Lung (tissue), 12 donors: ENCODE results near the gene FOXP1. TPM values are rescaled to one million over a fixed set of nuclear protein-coding genes. Genes with fewer than 3 reads are reported as not detected.
"Not testable (repeated sequence)": the region's sequence is repeated elsewhere in the genome, so short reads cannot be mapped to it uniquely, and the experiment has no call there.

Experiments
- ATAC-seq: fragments of 200-7000 bp; cut with Tn5 transposase; one replicate; pipeline ENCODE4 v1.9.1; 2020; ENCODE audit warnings: moderate number of reproducible peaks; ENCODE audit not compliant: insufficient read depth, low FRiP score
- DNase-seq, 3 donors: peaks; one replicate each; pipeline ENCODE4 v3.0.0-alpha.2; 2013 to 2017
- H3K27ac ChIP-seq, 2 donors: one replicate each; pipeline ENCODE4 v1.5.1; 2013; ENCODE audit warnings: mild to moderate bottlenecking in 2 of 2, moderate library complexity in 2 of 2, control low read depth in 1 of 2, inconsistent platforms in 1 of 2, low read depth in 1 of 2, low read length in 1 of 2
- H3K27me3 ChIP-seq, 3 donors: one replicate each; pipeline ENCODE4 v1.5.1; 2013; ENCODE audit warnings: low read length in 2 of 3; ENCODE audit not compliant: control insufficient read depth in 3 of 3, insufficient read depth in 3 of 3
- H3K36me3 ChIP-seq, 4 donors: one replicate each; pipeline ENCODE4 v1.5.1; 2013; ENCODE audit warnings: low read length in 4 of 4, mild to moderate bottlenecking in 1 of 4, moderate library complexity in 1 of 4; ENCODE audit not compliant: control insufficient read depth in 4 of 4, insufficient read depth in 4 of 4
- H3K4me1 ChIP-seq, 5 donors: one replicate each; pipeline ENCODE4 v1.5.1; 2013; ENCODE audit warnings: low read length in 5 of 5, mild to moderate bottlenecking in 2 of 5, moderate library complexity in 1 of 5; ENCODE audit not compliant: control insufficient read depth in 5 of 5, insufficient read depth in 5 of 5
- H3K4me3 ChIP-seq: one replicate; pipeline ENCODE4 v1.5.1; 2013; ENCODE audit warnings: mild to moderate bottlenecking, control low read depth, moderate library complexity
- H3K9ac ChIP-seq, 2 donors: one replicate each; pipeline ENCODE4 v1.5.1; 2013; ENCODE audit warnings: low read length in 2 of 2, control low read depth in 1 of 2; ENCODE audit not compliant: insufficient read depth in 1 of 2
- H3K9me3 ChIP-seq, 4 donors: one replicate each; pipeline ENCODE4 v1.5.1; 2013; ENCODE audit warnings: low read length in 3 of 4, mild to moderate bottlenecking in 1 of 4, moderate library complexity in 1 of 4; ENCODE audit not compliant: control insufficient read depth in 4 of 4, insufficient read depth in 3 of 4
- WGBS, 2 donors: extraction: QIAGEN DNeasy Blood & Tissue Kit; methylation state at CpG; one replicate each; pipeline ENCODE4 v1.1.7; 2013; 5-methylcytosine and 5-hydroxymethylcytosine counted together
- polyA plus RNA-seq, 2 donors: library from polyadenylated mRNA; stranded (reverse); fragments of 200-250 nt; gene quantifications; one replicate each; pipeline ENCODE4 v1.2.1, GENCODE V29; 2013
- total RNA-seq, 2 donors: library from RNA; depleted of rRNA in 1 of 2; stranded (reverse); fragments of >200 nt in 1 of 2; gene quantifications; one replicate each; pipeline ENCODE4 v1.2.1, GENCODE V29; 2014 to 2021
- TF ChIP-seq, protein P1 (sequence below): IDR thresholded peaks from 2 replicates; pipeline ENCODE4 v1.5.1; 2012; ENCODE audit warnings: mild to moderate bottlenecking; ENCODE audit errors: control extremely low read depth, extremely low read depth
- donor health status: control.
- donor health status: control.
- donor health status: Bipolar disorder and iron deficiency.
- donor health status: healthy.
- donor health status: DM: yes; HTN: yes; CAD: no.

FOXP1 gene
- total and polyA plus RNA-seq, 4 donors = 13.8 to 287 (median 73.9) TPM

DNA sequence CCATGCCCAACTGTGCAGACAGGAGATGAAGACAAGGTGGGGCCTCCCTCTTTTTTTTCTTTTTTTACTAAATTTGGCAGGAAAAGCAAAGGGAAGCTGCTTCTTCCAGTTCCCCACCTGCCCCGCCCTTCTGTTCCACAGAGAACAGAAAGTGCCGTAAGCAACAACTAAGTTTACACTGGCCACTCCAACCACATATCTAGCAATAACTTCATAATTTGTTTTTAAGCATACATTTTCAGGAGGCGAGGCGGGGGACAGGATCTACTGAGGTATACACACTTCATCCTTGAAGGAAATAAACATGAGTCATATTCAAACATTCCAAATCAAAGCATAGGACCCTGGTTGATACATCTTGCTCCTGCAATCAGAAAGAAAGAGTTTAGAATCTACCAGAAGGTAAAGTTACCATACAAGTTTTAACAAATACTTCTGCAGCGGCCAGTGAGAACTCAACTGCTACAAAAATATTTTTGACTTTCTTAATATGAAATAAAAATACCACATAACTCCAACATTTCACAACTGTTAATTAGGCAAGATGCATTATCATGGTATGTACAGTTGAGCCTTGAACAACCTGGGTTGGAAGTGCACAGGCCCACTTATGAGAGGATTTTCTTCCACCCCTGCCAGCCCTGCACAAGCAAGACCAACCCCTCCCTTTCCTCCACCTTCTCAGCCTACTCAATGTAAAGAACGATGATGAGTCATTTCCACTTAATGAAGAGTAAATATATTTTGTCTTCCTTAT is 50.7 kb downstream of the FOXP1 start:
- peak; percentile 22 for ATAC-seq
- no peak for DNase-seq
- Histone ChIP-seq H3K27ac (peak overlapping the region in 1 of 2 donors; percentile 70), H3K27me3 (no peaks in the 10 kb centered on the region), H3K4me1 (peaks cover 0 to 17% (median 2%) of the 10 kb centered on the region in 5 donors), H3K9me3 (no peaks in the 10 kb centered on the region), H3K9ac (no peak overlapping the region), H3K4me3 (no peak overlapping the region), H3K36me3 (peaks cover 0 to 2% (median under 1%) of the 10 kb centered on the region in 4 donors)
- TF ChIP-seq, protein P1, sequence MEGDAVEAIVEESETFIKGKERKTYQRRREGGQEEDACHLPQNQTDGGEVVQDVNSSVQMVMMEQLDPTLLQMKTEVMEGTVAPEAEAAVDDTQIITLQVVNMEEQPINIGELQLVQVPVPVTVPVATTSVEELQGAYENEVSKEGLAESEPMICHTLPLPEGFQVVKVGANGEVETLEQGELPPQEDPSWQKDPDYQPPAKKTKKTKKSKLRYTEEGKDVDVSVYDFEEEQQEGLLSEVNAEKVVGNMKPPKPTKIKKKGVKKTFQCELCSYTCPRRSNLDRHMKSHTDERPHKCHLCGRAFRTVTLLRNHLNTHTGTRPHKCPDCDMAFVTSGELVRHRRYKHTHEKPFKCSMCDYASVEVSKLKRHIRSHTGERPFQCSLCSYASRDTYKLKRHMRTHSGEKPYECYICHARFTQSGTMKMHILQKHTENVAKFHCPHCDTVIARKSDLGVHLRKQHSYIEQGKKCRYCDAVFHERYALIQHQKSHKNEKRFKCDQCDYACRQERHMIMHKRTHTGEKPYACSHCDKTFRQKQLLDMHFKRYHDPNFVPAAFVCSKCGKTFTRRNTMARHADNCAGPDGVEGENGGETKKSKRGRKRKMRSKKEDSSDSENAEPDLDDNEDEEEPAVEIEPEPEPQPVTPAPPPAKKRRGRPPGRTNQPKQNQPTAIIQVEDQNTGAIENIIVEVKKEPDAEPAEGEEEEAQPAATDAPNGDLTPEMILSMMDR = no peak
- WGBS, 2 donors = 19 to 35% methylated on average over 6 of the region's 6 CpGs

DNA sequence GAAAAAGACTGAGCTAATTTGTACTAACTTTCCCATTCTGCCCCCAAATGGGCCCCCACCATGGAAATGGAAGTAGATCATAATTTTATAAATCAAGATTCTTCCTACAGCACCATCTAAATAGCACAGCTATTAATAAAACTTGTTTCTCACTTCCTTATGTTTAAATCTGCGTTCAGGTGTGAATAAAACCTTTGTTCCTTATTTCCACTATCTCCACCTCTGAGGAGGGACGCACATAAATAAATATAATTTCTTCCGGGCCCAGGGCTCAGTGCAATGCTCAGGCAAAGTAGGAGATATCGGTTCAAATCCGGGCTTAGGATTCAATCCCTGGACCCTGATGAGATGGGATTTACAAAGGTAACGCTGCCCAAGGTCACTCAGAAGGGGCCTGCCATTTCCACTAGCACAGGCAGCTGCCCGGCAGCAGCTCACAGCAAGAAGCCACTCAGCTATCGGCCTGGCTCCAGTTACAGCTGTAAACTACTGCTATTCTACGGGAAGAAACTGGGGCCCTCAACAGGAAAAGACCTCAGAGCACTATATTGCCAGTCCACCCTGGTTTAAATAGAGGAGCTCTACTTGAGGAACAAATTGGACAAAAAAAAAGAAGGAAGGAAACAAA is 52.5 kb downstream of the FOXP1 start:
- H3K36me3 ChIP-seq = peaks cover 0 to 2% (median under 1%) of the 10 kb centered on the region in 4 donors
- H3K9me3 ChIP-seq = no peaks in the 10 kb centered on the region
- H3K4me1 ChIP-seq = peaks cover 0 to 7% (median 0%) of the 10 kb centered on the region in 5 donors
- no peak overlapping the region for H3K4me3 ChIP-seq
- H3K27ac ChIP-seq = peak overlapping the region; percentile 4 to 81
- 68 to 88% methylated on average over 9 of the region's 9 CpGs for WGBS, 2 donors
- ATAC-seq (no peak), DNase-seq (no peak)
- TF ChIP-seq, protein P1 = no peak
- H3K27me3 ChIP-seq = no peaks in the 10 kb centered on the region
- no peak overlapping the region for H3K9ac ChIP-seq

DNA sequence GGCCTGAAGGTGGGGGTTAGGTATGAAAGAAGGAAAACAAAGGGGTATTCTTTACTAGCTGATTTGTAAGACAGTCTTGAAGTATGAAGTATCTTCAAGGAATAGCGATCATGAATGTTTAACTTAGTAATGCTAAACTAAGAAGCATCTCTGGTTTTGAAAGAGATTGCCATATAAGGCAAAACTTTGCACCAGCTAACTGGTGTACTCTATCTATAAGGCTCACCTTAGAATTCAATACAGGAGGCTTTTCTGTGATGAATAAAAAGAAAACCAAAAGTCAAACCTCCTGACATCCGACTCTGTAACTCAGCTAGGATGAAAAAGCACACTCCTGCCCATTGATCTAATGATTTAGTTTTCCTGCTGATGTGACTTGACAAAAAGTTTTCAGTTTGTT is 54.7 kb downstream of the FOXP1 start:
- TF ChIP-seq, protein P1 = no peak
- H3K36me3 ChIP-seq = peaks cover 0 to 2% (median under 1%) of the 10 kb centered on the region in 4 donors
- 78 to 88% methylated on average over 2 of the region's 2 CpGs for WGBS, 2 donors
- no peaks in the 10 kb centered on the region for H3K27me3 ChIP-seq
- DNase-seq = no peak
- H3K9ac ChIP-seq = no peak overlapping the region
- ATAC-seq = no peak
- peaks cover 0 to 6% (median 0%) of the 10 kb centered on the region in 5 donors for H3K4me1 ChIP-seq
- no peak overlapping the region for H3K4me3 ChIP-seq
- H3K27ac ChIP-seq = no peak overlapping the region
- no peaks in the 10 kb centered on the region for H3K9me3 ChIP-seq

DNA sequence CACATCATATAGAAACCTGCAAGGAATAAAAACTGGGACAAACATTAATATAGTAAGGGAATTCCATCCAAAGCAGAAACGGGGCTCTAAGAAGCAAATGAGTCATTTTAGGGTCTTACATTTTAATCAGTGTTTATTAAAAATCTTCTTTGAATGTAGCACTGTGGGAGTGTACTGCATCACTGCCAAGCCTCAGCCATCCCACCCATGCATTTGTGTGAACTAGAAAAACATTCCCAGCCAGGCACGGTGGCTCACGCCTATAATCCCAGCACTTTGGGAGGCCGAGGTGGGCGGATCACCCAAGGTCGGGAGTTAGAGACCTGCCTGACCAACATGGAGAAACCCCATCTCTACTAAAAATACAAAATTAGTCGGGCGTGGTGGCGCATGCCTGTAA is 57.1 kb downstream of the FOXP1 start:
- DNase-seq, H3K9ac ChIP-seq, H3K27me3 ChIP-seq, ATAC-seq, H3K9me3 ChIP-seq, H3K4me1 ChIP-seq, H3K36me3 ChIP-seq, H3K27ac ChIP-seq, H3K4me3 ChIP-seq: not testable (repeated sequence)
- WGBS, 2 donors = 93 to 94% methylated on average over 9 of the region's 9 CpGs
